ENCODE measurements around the gene KY.

- TF ChIP-seq TAF1 (IDR thresholded peaks at IDR 0.05; ENCODE audit: borderline replicate concordance, insufficient read depth, low read length) = no peak
- TF ChIP-seq POLR2AphosphoS5 (IDR thresholded peaks at IDR 0.05; ENCODE audit: low read depth, low read length) = no peak
- TF ChIP-seq, protein P1, sequence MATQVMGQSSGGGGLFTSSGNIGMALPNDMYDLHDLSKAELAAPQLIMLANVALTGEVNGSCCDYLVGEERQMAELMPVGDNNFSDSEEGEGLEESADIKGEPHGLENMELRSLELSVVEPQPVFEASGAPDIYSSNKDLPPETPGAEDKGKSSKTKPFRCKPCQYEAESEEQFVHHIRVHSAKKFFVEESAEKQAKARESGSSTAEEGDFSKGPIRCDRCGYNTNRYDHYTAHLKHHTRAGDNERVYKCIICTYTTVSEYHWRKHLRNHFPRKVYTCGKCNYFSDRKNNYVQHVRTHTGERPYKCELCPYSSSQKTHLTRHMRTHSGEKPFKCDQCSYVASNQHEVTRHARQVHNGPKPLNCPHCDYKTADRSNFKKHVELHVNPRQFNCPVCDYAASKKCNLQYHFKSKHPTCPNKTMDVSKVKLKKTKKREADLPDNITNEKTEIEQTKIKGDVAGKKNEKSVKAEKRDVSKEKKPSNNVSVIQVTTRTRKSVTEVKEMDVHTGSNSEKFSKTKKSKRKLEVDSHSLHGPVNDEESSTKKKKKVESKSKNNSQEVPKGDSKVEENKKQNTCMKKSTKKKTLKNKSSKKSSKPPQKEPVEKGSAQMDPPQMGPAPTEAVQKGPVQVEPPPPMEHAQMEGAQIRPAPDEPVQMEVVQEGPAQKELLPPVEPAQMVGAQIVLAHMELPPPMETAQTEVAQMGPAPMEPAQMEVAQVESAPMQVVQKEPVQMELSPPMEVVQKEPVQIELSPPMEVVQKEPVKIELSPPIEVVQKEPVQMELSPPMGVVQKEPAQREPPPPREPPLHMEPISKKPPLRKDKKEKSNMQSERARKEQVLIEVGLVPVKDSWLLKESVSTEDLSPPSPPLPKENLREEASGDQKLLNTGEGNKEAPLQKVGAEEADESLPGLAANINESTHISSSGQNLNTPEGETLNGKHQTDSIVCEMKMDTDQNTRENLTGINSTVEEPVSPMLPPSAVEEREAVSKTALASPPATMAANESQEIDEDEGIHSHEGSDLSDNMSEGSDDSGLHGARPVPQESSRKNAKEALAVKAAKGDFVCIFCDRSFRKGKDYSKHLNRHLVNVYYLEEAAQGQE (IDR thresholded peaks at IDR 0.05; ENCODE audit: insufficient read depth in 1 of 2, low read depth in 2 of 2, low read length in 2 of 2) = no peak
- TF ChIP-seq SIN3A (IDR thresholded peaks at IDR 0.05; ENCODE audit: borderline replicate concordance, insufficient read depth, low read length) = no peak
- no peak for TF ChIP-seq FOXP2 (optimal IDR thresholded peaks at IDR 0.05; ENCODE audit: borderline replicate concordance, extremely low read depth, extremely low read length, insufficient read depth)
These were observed 7.6 kb downstream of the KY start for GRCh38 chr3:134643150-134643675.
